M059J (cell line): ENCODE measurements around the gene FXYD1. TPM values are rescaled to one million over a fixed set of nuclear protein-coding genes. Genes with fewer than 3 reads are reported as not detected.
"Not testable (repeated sequence)": the region's sequence is repeated elsewhere in the genome, so short reads cannot be mapped to it uniquely, and the experiment has no call there.

Experiments
- DNase-seq: peaks from one replicate; pipeline ENCODE4 v3.0.0-alpha.2; 2012; ENCODE audit warnings: low read depth
- total RNA-seq: library from RNA; depleted of rRNA; stranded (reverse); fragments of >200 nt; shearing (Covaris generic); gene quantifications from 2 replicates; pipeline ENCODE4 v1.2.3, GENCODE V29; 2014

FXYD1 gene
- total RNA-seq, 1 experiment from 2014 or later: not detected

GRCh38 chr19:35124098-35125060 lies 14.2 kb upstream of the FXYD1 start:
- DNase-seq: peak; percentile 86

DNA sequence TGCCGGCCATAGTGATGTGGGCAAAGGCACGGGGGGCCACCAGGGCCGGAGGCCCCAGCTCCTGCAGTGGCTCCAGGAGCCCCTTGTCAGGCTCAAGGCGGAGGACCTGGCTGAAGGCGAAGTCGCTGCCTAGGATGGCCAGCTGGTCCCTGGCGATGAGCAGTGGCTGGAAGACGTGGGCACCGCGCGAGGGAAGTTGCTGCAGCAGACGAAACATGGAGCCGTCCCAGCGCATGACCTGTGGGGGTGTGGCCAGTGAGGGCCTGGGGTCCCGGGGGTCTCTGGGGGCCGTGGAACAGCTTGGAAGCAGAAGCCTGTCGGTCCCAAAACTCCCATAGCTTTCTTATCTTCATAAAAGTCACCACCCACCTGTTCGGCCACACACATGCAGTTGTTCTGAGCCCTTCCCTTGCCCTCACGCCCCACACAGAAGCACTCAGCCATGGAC lies 13.3 kb upstream of the FXYD1 start:
- DNase-seq: no peak

- no peak for DNase-seq
Measured at GRCh38 chr19:35125749-35126623, 12.6 kb upstream of the FXYD1 start.

DNA sequence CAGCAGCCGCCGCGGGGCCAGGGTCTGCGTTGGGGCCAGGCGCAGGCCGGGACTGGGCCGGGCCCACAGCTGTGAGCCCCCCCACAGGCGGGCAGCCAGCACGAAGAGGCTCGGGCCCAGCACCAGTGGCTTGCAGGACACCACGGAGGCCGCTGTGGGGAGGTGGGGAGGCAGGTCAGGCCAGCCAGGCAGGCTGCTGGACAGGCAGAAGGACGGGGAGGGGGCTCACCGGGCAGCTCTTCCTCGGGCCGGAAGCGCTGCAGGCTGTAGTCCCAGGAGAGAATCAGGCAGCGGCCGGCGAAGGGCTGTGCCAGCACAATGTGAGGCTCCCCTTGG lies 12.0 kb upstream of the FXYD1 start:
- DNase-seq: no peak

- DNase-seq: no peak
Measured at GRCh38 chr19:35127871-35128270, 10.8 kb upstream of the FXYD1 start.

- DNase-seq: no peak
Measured at GRCh38 chr19:35128398-35129057, 10.1 kb upstream of the FXYD1 start.

- DNase-seq: not testable (repeated sequence)
Measured at GRCh38 chr19:35129724-35130274, 8.8 kb upstream of the FXYD1 start.

DNA sequence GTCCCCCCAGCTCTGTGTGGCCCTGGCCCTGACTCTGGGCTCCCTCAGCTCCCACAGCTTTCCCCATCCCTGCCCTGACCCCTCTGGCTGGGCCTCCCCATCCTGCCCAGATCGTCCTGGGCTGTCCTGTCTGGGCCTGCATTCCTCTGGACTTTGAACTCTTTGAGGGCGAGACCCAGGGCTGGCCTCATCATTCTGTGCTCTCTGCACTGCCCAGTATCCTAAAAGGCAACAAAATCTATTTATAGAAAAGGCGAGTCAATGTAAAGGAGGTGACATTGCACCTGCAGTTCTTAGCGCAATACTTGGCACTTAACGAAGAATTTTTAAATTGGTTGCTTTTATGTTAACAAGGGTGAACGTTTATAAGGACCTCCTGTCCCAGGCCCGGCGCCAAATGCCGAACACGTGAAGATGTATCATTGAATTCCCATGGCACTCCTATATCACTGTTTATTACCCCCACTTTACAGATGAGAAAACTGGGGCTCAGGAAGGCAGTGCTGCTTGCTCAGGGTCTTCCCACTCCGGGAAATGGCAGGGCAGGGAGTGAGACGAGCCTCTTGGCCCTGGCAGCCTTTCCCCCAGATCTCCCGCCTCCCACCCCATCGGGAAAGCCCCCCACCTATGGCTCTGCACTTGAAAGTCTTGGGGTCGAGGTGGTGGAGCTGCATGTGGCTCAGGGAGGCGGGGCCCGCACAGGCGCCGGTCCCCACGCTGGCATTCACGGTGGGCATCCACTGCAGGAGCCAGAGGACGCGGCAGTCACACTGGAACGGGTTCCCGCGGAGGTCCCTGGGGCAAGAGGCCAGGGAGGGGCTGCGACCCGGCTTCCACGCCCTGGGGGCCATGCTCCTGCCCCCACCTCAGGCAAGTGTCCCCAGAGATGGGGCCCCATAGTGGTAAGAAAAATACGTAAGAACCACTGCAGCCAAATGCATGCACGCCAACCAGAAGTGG lies 7.6 kb upstream of the FXYD1 start:
- DNase-seq: no peak

DNA sequence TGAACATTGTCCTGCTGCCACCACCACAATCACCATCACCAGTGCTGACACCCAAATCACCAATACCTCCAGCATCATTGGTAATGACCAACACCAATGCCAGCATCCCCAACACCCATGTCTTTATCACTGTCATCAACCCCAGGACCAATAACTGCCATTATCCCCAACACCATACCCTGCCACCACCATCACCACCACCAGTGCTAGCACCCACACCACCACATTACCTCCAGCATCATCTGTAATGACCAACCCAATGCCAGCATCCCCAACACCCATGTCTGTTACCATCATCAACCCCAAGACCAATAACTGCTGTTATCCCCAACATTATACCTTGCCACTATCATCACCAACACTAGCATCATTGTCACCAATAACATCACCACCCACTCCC lies 6.4 kb upstream of the FXYD1 start:
- DNase-seq: no peak

DNA sequence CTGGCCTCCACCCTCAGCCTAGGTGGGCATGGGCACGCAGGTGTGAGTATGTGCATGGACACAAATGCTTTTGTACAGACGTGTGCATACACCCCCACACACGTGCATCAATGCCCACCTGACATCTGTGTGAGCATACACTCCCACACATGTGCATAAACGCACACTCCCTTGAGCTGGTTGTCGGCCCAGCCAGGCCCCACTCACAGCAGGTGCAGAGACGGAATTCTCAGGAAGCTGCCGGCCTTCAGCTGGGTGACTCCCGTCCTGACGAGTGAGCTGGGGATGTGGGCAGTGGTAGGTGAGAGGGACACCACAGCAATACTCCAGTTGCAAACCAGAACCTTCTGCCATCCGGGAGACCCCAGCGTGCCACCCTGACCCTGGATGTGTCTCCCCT lies 4.8 kb upstream of the FXYD1 start:
- DNase-seq: no peak

- DNase-seq: no peak
Measured at GRCh38 chr19:35134601-35135242, 3.9 kb upstream of the FXYD1 start, which contains the start of gene LGI4. LGI4 (minus strand) TSS chr19:35135059; CDS start chr19:35134680, 379 bp downstream.

DNA sequence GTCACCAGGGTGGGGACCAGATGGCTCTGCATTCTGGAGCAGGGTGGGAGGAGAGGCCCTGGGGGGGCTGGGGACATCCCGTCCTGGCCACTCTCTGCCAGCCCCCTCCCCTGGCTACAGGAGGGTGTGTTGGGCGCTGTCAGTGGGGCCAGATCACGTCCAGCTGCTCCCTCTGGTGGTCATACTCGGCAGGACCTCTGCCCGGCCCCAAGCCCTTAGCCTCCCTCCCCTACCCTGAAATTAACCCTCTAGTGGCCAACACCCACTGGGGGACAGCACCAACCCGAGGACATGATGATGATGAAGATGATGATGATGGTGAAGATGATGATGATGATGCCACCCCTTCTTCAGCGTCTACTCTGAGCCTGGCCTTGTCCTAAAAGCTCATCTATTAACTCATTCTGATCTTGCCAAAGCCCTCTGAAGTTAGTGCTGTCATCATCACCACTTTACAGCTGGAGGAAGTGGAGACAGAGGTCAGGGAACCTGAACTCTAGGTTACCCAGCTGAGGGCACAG lies 3.2 kb upstream of the FXYD1 start:
- DNase-seq: peak; percentile 38

- no peak for DNase-seq
Measured at GRCh38 chr19:35136231-35136630, 2.4 kb upstream of the FXYD1 start.

DNA sequence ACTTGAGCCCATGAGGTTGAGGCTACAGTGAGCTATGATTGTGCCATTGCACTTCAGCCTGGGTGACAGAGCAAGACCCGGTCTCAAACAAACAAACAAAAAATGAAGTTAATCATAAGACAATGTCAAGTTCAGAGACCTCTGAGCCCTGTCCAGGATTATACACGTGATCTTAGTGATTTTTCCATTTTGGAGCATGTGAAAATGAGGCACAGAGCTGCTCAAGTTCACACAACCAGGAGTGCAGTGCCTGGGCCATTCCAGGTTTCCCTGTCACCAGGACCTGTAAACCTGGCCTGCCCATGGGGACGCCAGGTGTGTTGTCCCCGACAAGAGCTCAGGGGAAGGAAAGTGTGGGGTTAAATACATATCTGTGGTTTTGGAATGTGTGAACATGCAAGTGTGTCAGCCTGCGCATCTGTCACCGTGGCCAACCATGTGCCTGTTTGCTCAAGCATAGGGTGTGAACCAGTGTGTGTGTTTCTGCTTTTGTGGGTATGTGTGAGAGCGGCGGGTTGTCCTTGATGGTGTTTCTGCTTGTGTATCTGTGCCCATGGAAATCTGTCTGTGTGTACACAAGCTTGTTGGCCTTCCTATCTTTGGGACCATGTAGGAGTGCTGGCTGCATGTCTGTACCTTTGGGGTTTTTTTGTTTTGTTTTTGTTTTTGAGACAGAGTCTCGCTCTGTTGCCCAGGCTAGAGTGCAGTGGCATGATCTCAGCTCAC lies 1.5 kb upstream of the FXYD1 start:
- DNase-seq: no peak

DNA sequence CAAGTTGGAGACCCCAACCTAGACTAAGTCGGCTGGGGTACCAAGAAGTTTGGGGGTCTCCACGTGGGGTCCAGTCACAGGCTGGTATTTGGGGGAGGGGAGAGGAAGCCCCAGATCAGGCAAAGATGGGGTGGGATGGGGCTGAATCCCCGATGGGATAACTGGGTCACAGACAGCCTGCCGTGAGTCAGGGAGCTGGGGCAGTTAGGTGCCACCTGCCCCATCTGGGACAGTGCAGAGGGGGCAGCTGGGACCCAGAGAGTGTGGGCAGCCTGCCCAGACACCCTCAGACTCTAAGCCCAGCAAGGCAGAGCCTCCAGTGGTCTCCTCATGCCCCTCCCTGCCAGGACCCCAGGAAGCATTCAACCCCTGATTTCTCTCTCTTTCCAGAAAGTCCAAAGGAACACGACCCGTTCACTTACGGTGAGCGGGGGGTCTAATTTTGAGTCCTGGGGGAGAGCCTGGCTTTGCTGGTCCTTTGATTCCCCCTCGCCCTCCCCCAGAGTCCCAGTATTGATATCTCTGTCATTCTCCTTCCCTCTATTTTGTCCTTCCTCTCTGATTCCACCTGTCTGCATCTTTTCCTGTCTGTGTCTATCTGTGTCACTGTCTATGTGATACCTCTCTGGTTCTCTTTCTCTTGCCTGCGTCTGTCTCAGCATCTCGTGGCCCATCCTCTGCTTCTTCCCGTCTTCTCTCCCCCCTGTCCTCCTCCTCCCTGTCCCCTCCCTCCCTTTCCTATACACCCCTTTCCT lies 1.8 kb downstream of the FXYD1 start:
- no peak for DNase-seq

- DNase-seq: peak; percentile 52
Measured at GRCh38 chr19:35140962-35141836, 2.6 kb downstream of the FXYD1 start.
